Muscle of leg (tissue), 11 donors: ENCODE results near the gene SBF1. TPM values are rescaled to one million over a fixed set of nuclear protein-coding genes. Genes with fewer than 3 reads are reported as not detected.
A peak's percentile ranks its signal among the peaks of the same experiment; 100 is the strongest.

Experiments used
- DNase-seq: peaks from one replicate; pipeline ENCODE4 v3.0.0; 2013
- H3K27ac ChIP-seq: one replicate; pipeline ENCODE4 v1.5.1; 2013; ENCODE audit warnings: mild to moderate bottlenecking, low read length, control low read depth
- H3K27me3 ChIP-seq: one replicate; pipeline ENCODE4 v1.6.1; 2013; ENCODE audit warnings: low read length; ENCODE audit not compliant: control insufficient read depth, insufficient read depth
- H3K36me3 ChIP-seq: one replicate; pipeline ENCODE4 v1.6.1; 2013; ENCODE audit warnings: low read length; ENCODE audit not compliant: control insufficient read depth, insufficient read depth
- H3K4me1 ChIP-seq: one replicate; pipeline ENCODE4 v1.6.1; 2013; ENCODE audit warnings: low read length; ENCODE audit not compliant: control insufficient read depth, insufficient read depth
- H3K4me3 ChIP-seq: one replicate; pipeline ENCODE4 v1.5.1; 2013; ENCODE audit warnings: low read length, control low read depth
- H3K9me3 ChIP-seq: replicated peaks from 2 replicates; pipeline ENCODE4 v1.6.1; 2013; ENCODE audit warnings: low read depth, low read length; ENCODE audit not compliant: control insufficient read depth
- WGBS: methylation state at CpG from one replicate; pipeline ENCODE4 v1.1.5; 2013; ENCODE audit warnings: missing lambda C conversion rate; ENCODE audit not compliant: insufficient coverage; 5-methylcytosine and 5-hydroxymethylcytosine counted together
- polyA plus RNA-seq, 8 donors: library from polyadenylated mRNA; unstranded; fragments of 120-200 nt; gene quantifications; one replicate each; pipeline versions ENCODE4 v1.2.1 to v1.2.3, GENCODE V29; 2013; ENCODE audit warnings: inconsistent platforms in 1 of 8, low replicate concordance in 1 of 8; ENCODE audit not compliant: insufficient read length in 8 of 8, insufficient read depth in 1 of 8
- total RNA-seq: library from RNA; stranded (reverse); fragments of 120-200 nt; gene quantifications from one replicate; pipeline ENCODE4 v1.2.4, GENCODE V29; 2013

The SBF1 gene
- total and polyA plus RNA-seq, 9 donors: 34.6 to 49.7 (median 45.1) TPM

GRCh38 chr22:50506611-50507420 lies 32.0 kb upstream of the SBF1 start:
- H3K27me3 ChIP-seq: no peaks in the 10 kb centered on the region
- H3K4me3 ChIP-seq: peak overlapping the region; percentile 83
- no peaks in the 10 kb centered on the region for H3K9me3 ChIP-seq
- H3K27ac ChIP-seq: peak overlapping the region; percentile 78
- 14% methylated on average over 20 of the region's 21 CpGs for WGBS
- H3K4me1 ChIP-seq: peaks cover 25% of the 10 kb centered on the region
- peaks cover 30% of the 10 kb centered on the region for H3K36me3 ChIP-seq
- peak; percentile 42 for DNase-seq

- Histone ChIP-seq H3K27ac (no peak overlapping the region), H3K4me3 (peak overlapping the region; percentile 83), H3K4me1 (peaks cover 25% of the 10 kb centered on the region), H3K9me3 (no peaks in the 10 kb centered on the region), H3K27me3 (no peaks in the 10 kb centered on the region), H3K36me3 (peaks cover 30% of the 10 kb centered on the region)
- WGBS: 83% methylated on average over 30 of the region's 41 CpGs
- DNase-seq: no peak
Measured at GRCh38 chr22:50505776-50506610, 31.2 kb upstream of the SBF1 start.

GRCh38 chr22:50505276-50505775 lies 30.5 kb upstream of the SBF1 start:
- no peaks in the 10 kb centered on the region for H3K27me3 ChIP-seq
- H3K9me3 ChIP-seq: no peaks in the 10 kb centered on the region
- H3K4me3 ChIP-seq: no peak overlapping the region
- no peak for DNase-seq
- H3K4me1 ChIP-seq: peaks cover 25% of the 10 kb centered on the region
- H3K27ac ChIP-seq: no peak overlapping the region
- H3K36me3 ChIP-seq: peaks cover 30% of the 10 kb centered on the region
- WGBS: 88% methylated on average over 13 of the region's 14 CpGs

- WGBS: 91% methylated on average over 39 of the region's 44 CpGs
- no peak overlapping the region for H3K27ac ChIP-seq
- no peaks in the 10 kb centered on the region for H3K27me3 ChIP-seq
- H3K9me3 ChIP-seq: no peaks in the 10 kb centered on the region
- no peak overlapping the region for H3K4me3 ChIP-seq
- H3K36me3 ChIP-seq: peaks cover 30% of the 10 kb centered on the region
- H3K4me1 ChIP-seq: peaks cover 25% of the 10 kb centered on the region
- no peak for DNase-seq
Measured at GRCh38 chr22:50504369-50505211, 29.8 kb upstream of the SBF1 start.

GRCh38 chr22:50503475-50504145 lies 28.8 kb upstream of the SBF1 start:
- WGBS: 88% methylated on average over 12 of the region's 26 CpGs
- no peak overlapping the region for H3K27ac ChIP-seq
- no peaks in the 10 kb centered on the region for H3K9me3 ChIP-seq
- no peaks in the 10 kb centered on the region for H3K27me3 ChIP-seq
- no peak overlapping the region for H3K4me3 ChIP-seq
- H3K4me1 ChIP-seq: peaks cover 16% of the 10 kb centered on the region
- DNase-seq: no peak
- H3K36me3 ChIP-seq: peaks cover 30% of the 10 kb centered on the region

- no peaks in the 10 kb centered on the region for H3K27me3 ChIP-seq
- peaks cover 30% of the 10 kb centered on the region for H3K36me3 ChIP-seq
- H3K27ac ChIP-seq: no peak overlapping the region
- H3K4me3 ChIP-seq: no peak overlapping the region
- DNase-seq: no peak
- H3K9me3 ChIP-seq: no peaks in the 10 kb centered on the region
- peaks cover 16% of the 10 kb centered on the region for H3K4me1 ChIP-seq
- WGBS: 84% methylated on average over 15 of the region's 24 CpGs
Measured at GRCh38 chr22:50502628-50503474, 28.0 kb upstream of the SBF1 start.

- peaks cover 30% of the 10 kb centered on the region for H3K36me3 ChIP-seq
- no peaks in the 10 kb centered on the region for H3K9me3 ChIP-seq
- peaks cover 14% of the 10 kb centered on the region for H3K4me1 ChIP-seq
- no peak for DNase-seq
- no peak overlapping the region for H3K4me3 ChIP-seq
- no peak overlapping the region for H3K27ac ChIP-seq
- WGBS: 77% methylated on average over 5 of the region's 6 CpGs
- H3K27me3 ChIP-seq: peaks cover 2% of the 10 kb centered on the region
Measured at GRCh38 chr22:50502096-50502495, 27.3 kb upstream of the SBF1 start.

GRCh38 chr22:50500452-50500851 lies 25.6 kb upstream of the SBF1 start:
- Histone ChIP-seq H3K27ac (no peak overlapping the region), H3K4me1 (no peaks in the 10 kb centered on the region), H3K4me3 (no peak overlapping the region), H3K27me3 (peaks cover 2% of the 10 kb centered on the region), H3K9me3 (no peaks in the 10 kb centered on the region), H3K36me3 (peaks cover 21% of the 10 kb centered on the region)
- WGBS: 97% methylated on average over 8 of the region's 12 CpGs
- no peak for DNase-seq
